GM19397 (cell line): Measurements from ENCODE around the gene NCAM2.

Experiments used
- ATAC-seq: cut with Tn5 transposase; IDR thresholded peaks from one replicate; pipeline ENCODE4 v1.9.1; 2021; ENCODE audit warnings: mild to moderate bottlenecking, moderate library complexity; ENCODE audit not compliant: unreplicated experiment

Gene NCAM2

GRCh38 chr21:21406921-21407320 is 408.7 kb downstream of the NCAM2 start:
- no peak for ATAC-seq

- no peak for ATAC-seq
These were observed 413.9 kb downstream of the NCAM2 start for GRCh38 chr21:21412096-21412495.

- no peak for ATAC-seq
These were observed 417.5 kb downstream of the NCAM2 start for GRCh38 chr21:21415741-21416140.

- ATAC-seq: no peak
These were observed 436.7 kb downstream of the NCAM2 start for GRCh38 chr21:21434944-21435343.

GRCh38 chr21:21436012-21436534 is 437.9 kb downstream of the NCAM2 start:
- no peak for ATAC-seq

GRCh38 chr21:21439761-21440160 is 441.6 kb downstream of the NCAM2 start:
- no peak for ATAC-seq

GRCh38 chr21:21457077-21457476 is 458.9 kb downstream of the NCAM2 start:
- no peak for ATAC-seq

GRCh38 chr21:21458124-21458631 is 460.0 kb downstream of the NCAM2 start:
- no peak for ATAC-seq

- no peak for ATAC-seq
These were observed 462.8 kb downstream of the NCAM2 start for GRCh38 chr21:21460979-21461378.

GRCh38 chr21:21463456-21463855 is 465.2 kb downstream of the NCAM2 start:
- no peak for ATAC-seq

GRCh38 chr21:21464684-21465083 is 466.5 kb downstream of the NCAM2 start:
- no peak for ATAC-seq

GRCh38 chr21:21466752-21467151 is 468.5 kb downstream of the NCAM2 start:
- no peak for ATAC-seq

- no peak for ATAC-seq
These were observed 469.8 kb downstream of the NCAM2 start for GRCh38 chr21:21468003-21468402.

GRCh38 chr21:21481239-21481638 is 483.0 kb downstream of the NCAM2 start:
- ATAC-seq: no peak

- no peak for ATAC-seq
These were observed 510.6 kb downstream of the NCAM2 start for GRCh38 chr21:21508859-21509258.

GRCh38 chr21:21530680-21531079 is 532.5 kb downstream of the NCAM2 start:
- no peak for ATAC-seq

GRCh38 chr21:21547368-21547953 is 549.3 kb downstream of the NCAM2 start:
- ATAC-seq: no peak

GRCh38 chr21:21559285-21560045 is 561.3 kb downstream of the NCAM2 start:
- ATAC-seq: no peak
